Erythroblast (primary cell): Measurements from ENCODE around the gene OR4C45.

ENCODE experiments used
- GATA1 ChIP-seq: IDR thresholded peaks from 2 replicates; pipeline ENCODE4 v1.6.1; 2011; ENCODE audit warnings: low read depth, mild to moderate bottlenecking, control low read depth, low read length, moderate library complexity
- POLR2A ChIP-seq: IDR thresholded peaks from 2 replicates; pipeline ENCODE4 v1.6.1; 2011; ENCODE audit warnings: mild to moderate bottlenecking, low read length

GRCh38 chr11:50075856-50076255 is 43.2 kb downstream of the OR4C45 start:
- TF ChIP-seq POLR2A (no peak), GATA1 (no peak)
